WI38 (cell line): ENCODE results near the gene CGB2.

ENCODE experiments used
- H3K4me3 ChIP-seq: 2 replicates; pipeline ENCODE4 v1.5.1; 2011; ENCODE audit warnings: low read depth, mild to moderate bottlenecking, control low read depth, low read length
- TF ChIP-seq, protein P1 (sequence below): IDR thresholded peaks from 2 replicates; pipeline ENCODE4 v1.5.1; 2012; ENCODE audit warnings: low read depth, mild to moderate bottlenecking, control low read depth, low read length

Gene CGB2

GRCh38 chr19:48990400-48990799, 41.3 kb upstream of the CGB2 start:
- no peak overlapping the region for H3K4me3 ChIP-seq
- TF ChIP-seq, protein P1, sequence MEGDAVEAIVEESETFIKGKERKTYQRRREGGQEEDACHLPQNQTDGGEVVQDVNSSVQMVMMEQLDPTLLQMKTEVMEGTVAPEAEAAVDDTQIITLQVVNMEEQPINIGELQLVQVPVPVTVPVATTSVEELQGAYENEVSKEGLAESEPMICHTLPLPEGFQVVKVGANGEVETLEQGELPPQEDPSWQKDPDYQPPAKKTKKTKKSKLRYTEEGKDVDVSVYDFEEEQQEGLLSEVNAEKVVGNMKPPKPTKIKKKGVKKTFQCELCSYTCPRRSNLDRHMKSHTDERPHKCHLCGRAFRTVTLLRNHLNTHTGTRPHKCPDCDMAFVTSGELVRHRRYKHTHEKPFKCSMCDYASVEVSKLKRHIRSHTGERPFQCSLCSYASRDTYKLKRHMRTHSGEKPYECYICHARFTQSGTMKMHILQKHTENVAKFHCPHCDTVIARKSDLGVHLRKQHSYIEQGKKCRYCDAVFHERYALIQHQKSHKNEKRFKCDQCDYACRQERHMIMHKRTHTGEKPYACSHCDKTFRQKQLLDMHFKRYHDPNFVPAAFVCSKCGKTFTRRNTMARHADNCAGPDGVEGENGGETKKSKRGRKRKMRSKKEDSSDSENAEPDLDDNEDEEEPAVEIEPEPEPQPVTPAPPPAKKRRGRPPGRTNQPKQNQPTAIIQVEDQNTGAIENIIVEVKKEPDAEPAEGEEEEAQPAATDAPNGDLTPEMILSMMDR, result no peak

DNA sequence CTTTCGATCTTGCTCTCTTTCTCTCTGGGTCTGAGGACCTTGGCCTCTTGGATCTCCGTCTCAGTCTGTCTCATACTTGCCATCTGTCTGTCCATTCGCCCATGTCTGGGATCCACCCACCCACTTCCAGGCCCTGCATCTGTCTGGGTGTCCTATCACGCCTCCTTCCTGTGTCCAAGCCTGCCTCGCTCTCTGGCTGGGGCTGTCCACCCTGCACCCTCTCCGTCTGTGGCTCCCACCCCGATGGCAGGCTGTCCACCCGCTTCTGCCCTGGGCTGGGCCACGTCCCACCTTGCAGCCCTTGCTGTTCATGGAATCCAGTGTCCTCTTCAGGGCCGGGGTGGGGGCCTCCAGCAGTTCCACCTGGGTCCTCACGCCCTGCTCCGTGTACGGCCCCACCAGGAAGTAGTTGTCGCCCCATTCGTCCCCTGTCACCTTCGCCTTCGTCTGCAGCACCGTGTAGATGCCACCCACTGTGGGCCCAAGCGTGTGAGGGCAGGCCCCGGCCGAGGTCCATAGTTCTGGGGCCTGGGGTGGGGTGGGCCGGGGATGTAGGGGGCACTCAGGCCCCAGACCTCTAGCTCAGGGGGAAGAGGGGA, 40.6 kb upstream of the CGB2 start:
- TF ChIP-seq, protein P1, result no peak

DNA sequence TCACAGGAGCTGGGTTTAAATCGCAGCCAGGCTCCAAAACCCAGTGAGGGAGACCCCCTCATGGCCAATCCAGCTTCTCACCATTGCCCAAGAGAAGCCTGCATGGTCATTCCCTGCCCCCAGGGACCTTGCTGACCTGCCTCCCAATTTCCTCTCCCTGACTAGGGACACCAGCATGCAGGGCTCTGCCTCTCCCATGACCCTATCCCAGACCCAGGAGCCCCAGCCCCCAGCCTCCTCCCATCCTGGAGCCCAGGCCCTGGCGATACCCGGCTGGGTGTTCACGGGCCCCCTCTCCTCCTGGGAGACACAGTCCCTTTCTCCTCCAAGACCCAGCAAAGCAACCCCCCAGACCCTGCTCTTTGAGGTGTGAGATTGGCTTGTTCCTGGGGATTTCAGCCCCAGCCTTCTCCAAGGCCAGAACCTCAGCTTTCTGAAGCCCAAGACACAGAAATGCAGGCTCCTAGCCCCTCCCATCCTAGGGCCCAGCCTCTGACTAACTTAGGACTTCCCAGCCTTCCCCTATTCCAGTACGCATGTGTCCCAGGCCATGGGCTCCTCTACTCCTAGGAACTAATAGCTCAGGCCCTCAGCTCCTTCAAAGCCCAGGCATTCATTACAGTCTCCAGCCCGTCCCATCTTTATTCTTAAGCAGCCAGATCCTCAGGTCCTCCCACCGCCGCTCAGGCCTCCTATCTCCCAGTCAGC, 39.7 kb upstream of the CGB2 start:
- TF ChIP-seq, protein P1, result no peak

More for the DNA sequence above, 40.6 kb upstream of the CGB2 start:
- peak overlapping the region; percentile 97 for H3K4me3 ChIP-seq

DNA sequence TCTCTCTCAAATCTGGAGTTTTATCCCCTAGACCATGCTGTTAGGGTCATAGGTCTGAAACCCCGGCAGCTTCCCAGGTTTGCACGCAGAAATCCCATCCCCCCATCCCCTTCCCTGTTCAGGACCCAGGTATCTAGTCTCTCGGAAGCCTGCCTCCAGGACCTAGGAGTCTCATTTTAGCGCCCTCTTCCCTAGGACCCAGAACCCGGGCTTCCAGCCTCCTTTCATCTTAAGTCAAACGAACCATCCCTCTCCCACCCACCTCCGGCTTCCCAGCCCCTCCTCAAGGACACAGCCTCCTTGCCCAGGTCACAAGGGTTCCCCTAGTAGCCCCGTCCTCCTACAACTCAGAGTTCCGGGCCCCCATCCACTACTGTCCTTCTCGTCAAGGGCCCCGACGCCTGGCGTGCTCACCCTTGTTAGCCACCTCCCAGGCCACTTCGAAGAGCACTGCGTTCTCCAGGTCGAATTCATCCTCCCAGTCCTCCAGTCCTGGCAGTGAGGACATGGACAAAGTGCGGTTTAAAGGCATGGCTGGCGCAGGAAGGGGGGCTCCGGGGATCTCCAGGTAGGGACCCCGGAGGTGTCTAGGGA, 39.0 kb upstream of the CGB2 start:
- TF ChIP-seq, protein P1, result no peak
- peak overlapping the region; percentile 97 for H3K4me3 ChIP-seq

More for the DNA sequence above, 39.7 kb upstream of the CGB2 start:
- H3K4me3 ChIP-seq, result peak overlapping the region; percentile 97

- TF ChIP-seq, protein P1, result peak; percentile 67
- peak within 1 kb of the TSS; percentile 97 for H3K4me3 ChIP-seq
Observed at GRCh38 chr19:48993175-48994034, 38.3 kb upstream of the CGB2 start, which contains the start of the genes GYS1 and RUVBL2. Gene GYS1, minus strand, starts transcription at chr19:48993309. Its CDS starts 197 bp downstream, at chr19:48993112. Gene RUVBL2, plus strand, starts transcription at chr19:48993887. Its CDS starts 25 bp downstream, at chr19:48993912.

- peak overlapping the region; percentile 97 for H3K4me3 ChIP-seq
- TF ChIP-seq, protein P1, result no peak
Observed at GRCh38 chr19:48994035-48994386, 37.7 kb upstream of the CGB2 start.
